DMS53 treated with DMSO at 0.1 percent for 48 hours (cell line): ENCODE results near the gene BRWD1.

Experiments used
- DNase-seq: peaks from one replicate; lab custom pipeline; 2025; ENCODE audit not compliant: unreplicated experiment; lab: John Stamatoyannopoulos, UW

The BRWD1 gene

DNA sequence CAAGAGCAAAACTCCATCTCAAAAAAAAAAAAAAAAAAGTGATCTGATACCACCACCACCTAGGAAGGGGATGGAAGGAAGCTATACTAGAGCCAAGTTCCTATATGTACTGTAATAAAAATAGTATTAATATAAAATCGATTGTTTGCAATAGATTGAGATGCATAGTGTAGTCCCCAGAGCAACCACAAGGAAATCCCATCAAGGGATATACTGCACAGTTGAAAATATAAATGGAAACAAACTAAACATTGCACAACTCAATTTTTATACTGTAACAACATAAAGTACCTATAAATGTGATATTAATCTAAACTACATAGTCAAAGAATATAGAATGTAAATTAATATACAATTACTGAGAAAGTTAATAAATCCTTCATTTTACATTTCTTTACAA lies 109.3 kb downstream of the BRWD1 start:
- no peak for DNase-seq

DNA sequence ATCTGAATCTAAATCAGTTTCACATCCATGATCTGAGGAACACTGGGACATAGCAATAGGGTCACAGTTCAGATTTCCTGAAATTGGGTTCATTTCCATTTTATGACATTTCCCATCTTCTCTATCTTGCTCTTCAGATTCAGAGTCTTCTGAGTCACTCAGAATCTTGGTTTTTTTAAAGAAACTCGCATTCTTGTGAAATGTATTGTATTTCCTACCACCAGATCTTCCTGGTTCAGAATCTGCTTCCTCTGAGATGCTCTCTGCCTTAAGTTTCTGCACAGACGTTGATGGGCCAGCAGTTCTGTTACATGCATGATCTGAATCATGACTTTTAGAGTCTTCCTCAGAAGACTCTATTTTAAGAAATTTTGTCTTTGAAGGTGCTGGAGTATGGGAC lies 114.6 kb downstream of the BRWD1 start:
- no peak for DNase-seq

- DNase-seq, result no peak
These were observed 115.8 kb downstream of the BRWD1 start for GRCh38 chr21:39197448-39198233.

GRCh38 chr21:39196838-39197237 lies 116.6 kb downstream of the BRWD1 start:
- DNase-seq, result no peak

DNA sequence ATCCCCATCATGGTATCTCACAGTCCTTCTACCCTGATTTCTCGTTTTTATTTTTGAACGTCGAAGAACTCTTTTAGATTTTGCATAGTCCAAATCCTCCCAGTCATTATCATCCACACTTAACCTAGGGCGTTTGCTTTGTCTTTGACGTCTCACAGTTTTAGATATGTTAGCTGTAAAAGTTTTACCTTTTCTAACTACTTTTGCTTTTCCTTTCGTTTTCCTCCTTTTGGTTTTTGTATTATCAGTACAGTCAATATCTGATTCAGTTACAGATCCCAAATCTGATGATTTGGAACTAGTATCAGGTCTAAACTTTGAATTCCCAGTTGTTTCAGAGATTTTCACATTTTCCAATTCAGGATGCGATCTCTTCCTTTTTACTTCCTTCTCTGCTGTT lies 117.1 kb downstream of the BRWD1 start:
- no peak for DNase-seq

GRCh38 chr21:39193380-39193779 lies 120.1 kb downstream of the BRWD1 start:
- DNase-seq, result no peak

DNA sequence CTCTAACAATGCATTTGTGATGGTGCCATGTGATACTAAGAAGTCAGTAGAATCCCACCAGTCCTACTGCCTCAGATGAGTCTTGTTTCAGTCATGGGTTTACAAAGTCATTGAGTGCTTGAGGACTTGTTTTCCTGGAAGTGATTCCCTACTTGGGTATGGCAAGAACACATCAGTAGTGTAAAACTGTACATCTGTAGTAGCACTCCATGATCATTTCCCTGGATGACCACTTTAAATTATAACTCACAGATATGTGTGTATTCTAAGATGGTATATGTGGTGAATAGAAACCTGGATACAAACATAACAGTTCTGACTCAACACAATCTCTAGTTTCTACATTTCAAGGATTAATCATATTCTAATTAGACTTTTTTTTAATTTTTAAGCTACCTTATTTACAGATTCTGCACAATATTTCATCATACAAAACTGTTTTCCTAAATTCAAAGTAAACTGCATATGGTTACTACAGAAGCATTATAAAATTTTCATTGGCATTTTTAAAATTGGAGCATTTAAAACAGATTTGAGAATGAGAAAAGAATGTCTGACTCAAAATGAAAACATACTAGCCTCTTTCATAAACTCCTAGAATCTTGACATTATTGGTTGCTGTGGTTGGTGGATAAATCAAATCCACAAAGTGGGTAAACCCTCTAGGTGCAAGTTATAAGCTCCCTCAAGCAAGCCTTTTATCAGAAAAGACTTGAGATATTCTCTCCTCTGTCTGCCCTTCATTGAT lies 123.4 kb downstream of the BRWD1 start:
- no peak for DNase-seq

GRCh38 chr21:39188521-39189139 lies 124.8 kb downstream of the BRWD1 start:
- DNase-seq, result no peak

GRCh38 chr21:39187141-39187540 lies 126.3 kb downstream of the BRWD1 start:
- DNase-seq, result no peak

DNA sequence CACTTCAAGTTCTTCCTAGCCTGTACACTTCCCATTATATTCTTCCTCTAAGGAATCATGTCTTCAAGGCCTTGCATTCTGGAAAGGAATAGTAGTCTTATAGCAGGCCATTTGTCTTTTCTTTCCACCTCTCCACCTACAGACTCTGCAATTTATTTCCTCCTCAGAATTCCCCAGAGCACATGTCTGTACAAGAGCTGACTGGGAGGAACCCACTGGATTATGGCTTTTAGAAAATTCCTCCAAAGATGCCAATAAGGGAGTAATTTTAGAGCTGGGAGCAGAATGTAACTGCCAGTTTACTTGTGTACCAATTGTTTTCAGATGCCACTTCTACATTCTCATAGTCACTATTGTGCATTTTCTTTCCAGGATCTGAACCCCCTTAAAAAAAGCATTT lies 126.8 kb downstream of the BRWD1 start:
- no peak for DNase-seq

- no peak for DNase-seq
These were observed 128.3 kb downstream of the BRWD1 start for GRCh38 chr21:39185157-39185556.

GRCh38 chr21:39184050-39184980 lies 129.1 kb downstream of the BRWD1 start:
- DNase-seq, result peak; percentile 8

- peak; percentile 82 for DNase-seq
These were observed 130.0 kb downstream of the BRWD1 start, which contains the start of gene PSMG1 for GRCh38 chr21:39183272-39184049. Gene PSMG1, minus strand, starts transcription at chr21:39183451. Its CDS starts 66 bp downstream, at chr21:39183385.

GRCh38 chr21:39182484-39183271 lies 130.8 kb downstream of the BRWD1 start:
- DNase-seq, result no peak

DNA sequence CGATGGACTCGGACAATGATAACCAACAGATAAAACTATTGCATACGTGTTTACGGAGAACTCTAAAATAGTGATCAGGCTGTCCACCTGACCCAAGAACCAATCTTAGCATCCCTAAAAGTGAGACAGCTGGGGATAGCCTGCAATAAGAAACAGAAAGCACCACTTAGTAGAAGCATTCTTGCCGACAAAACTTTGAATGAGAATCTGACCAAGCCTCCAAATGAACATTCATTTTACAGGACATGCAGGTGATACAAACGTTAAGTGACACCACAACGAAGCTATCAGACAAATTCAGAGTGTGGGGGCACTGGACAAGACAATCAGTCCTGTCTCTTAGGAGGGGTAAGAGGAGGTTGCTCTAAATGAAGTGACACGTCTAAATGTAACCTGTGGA lies 131.4 kb downstream of the BRWD1 start:
- DNase-seq, result no peak

DNA sequence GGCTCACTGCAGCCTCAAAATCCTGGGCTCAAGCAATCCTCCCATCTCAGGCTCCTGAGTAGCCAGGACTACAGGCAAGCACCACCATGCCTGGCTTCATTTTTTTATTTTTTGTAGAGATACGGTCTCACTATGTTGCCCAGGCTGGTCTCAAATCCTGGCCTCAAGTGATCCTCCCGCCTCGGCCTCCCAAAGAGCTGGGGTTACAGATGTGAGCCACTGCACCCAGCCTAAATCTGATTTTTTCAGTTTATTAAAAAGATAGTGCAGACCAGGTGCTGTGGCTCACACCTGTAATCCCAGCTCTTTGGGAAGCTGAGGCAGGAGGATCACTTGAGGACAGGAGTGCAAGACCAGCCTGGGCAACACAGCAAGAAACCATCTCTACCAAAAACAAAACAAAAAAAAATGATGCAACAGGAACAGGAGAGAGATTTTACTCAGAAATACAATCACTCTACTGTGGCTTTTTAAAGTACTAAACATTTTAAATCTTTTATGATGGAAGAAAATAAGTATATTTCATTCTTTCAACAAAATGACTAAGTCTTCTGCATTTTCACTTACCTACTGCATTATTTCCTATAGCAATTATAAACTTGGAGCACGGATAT lies 132.1 kb downstream of the BRWD1 start:
- no peak for DNase-seq

DNA sequence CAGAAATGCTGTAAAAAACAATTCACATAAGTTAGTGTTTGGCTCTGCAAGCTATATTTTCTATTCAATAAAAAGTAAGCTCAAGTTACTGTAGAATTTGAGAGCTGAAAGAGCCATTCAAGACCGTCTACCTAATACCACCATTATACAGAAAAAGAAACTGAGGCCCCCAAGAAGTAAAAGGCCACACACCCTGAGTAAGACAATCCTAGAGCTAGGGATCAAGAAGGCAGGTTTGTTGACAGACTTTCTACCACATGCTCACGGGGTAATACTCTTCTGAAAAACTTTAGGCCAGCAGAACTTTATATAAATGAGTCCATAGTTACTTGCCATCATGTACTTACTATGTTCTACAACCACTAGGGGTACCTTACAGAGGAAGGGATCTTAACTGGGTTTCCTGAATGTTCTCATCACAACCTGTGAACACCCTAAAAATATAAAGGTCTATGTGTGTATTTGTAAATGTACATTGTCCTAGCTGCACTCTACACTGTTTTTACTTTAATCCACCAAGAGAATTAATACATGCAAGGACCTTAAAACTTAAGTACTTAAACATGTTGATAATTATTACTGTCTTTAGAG lies 132.9 kb downstream of the BRWD1 start:
- no peak for DNase-seq

DNA sequence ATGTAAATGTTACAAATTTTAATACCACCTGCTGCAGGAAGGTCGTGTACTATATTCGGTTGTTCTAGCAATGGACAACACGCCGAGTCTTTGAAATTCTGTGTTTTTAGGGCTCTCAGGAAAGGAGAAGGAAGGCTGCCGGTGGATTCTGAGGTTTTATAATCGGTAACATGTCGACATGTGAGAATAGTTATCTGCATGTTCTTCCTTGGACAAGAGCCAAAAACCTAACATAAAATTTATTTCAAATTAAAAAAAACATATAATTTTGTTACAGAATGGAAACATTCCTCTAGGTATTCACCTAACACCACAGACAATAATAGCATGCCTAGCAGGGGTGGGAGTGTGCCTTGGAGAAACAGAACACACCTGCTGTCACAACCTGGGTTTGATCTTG lies 135.0 kb downstream of the BRWD1 start:
- no peak for DNase-seq
